Upper lobe of right lung (tissue), 1 donor: ENCODE results near the gene CDX2. TPM values are rescaled to one million over a fixed set of nuclear protein-coding genes. Genes with fewer than 3 reads are reported as not detected.

Source experiments
- ATAC-seq: fragments of 200-7000 bp; cut with Tn5 transposase; one replicate; pipeline ENCODE4 v1.9.1; 2020; ENCODE audit warnings: mild to moderate bottlenecking, moderate library complexity
- DNase-seq: peaks from one replicate; pipeline ENCODE4 v3.0.0-alpha.2; 2020
- H3K27ac ChIP-seq: fragments of 200-600 bp; one replicate; pipeline ENCODE4 v1.8.0; 2022
- H3K27me3 ChIP-seq: fragments of 200-600 bp; one replicate; pipeline ENCODE4 v1.8.0; 2022; ENCODE audit warnings: mild to moderate bottlenecking
- H3K36me3 ChIP-seq: fragments of 200-600 bp; one replicate; pipeline ENCODE4 v1.8.0; 2022
- H3K4me1 ChIP-seq: fragments of 200-600 bp; one replicate; pipeline ENCODE4 v1.8.0; 2022
- H3K4me3 ChIP-seq: fragments of 200-600 bp; one replicate; pipeline ENCODE4 v1.8.0; 2022; ENCODE audit warnings: mild to moderate bottlenecking
- H3K9me3 ChIP-seq: fragments of 200-600 bp; one replicate; pipeline ENCODE4 v1.8.0; 2022
- CTCF ChIP-seq: fragments of 200-600 bp; IDR thresholded peaks from one replicate; pipeline ENCODE4 v1.8.0; 2022; ENCODE audit warnings: antibody characterized with exemption
- intact Hi-C: fragments of 100-400 bp; cut with DNase I; formaldehyde crosslinking; loops from one replicate; pipeline ENCODE4 v1.11.0; 2022
- long read RNA-seq: library from polyadenylated mRNA; unstranded; transcript quantifications from one replicate; pipeline ENCODE4 v2.0.0, GENCODE V29; 2021
- total RNA-seq: library from RNA; stranded (reverse); fragmentation: NEBNext Ultra II Directional; extraction: Animal tissue kit (Norgen Biotek cat#: 25700); gene quantifications from one replicate; pipeline ENCODE4 v1.2.1, GENCODE V29; 2021
- donor health status: DM: no; HTN: yes; CAD: no; lungs with severe emphysema.

The CDX2 gene
- not detected for total RNA-seq
- long read RNA-seq, result 0 reads

- H3K4me1 ChIP-seq, result peaks cover 4% of the 10 kb centered on the region
- DNase-seq, result no peak
- no peaks in the 10 kb centered on the region for H3K36me3 ChIP-seq
- H3K27ac ChIP-seq, result no peak within 1 kb of the TSS
- no peak for ATAC-seq
- no peaks in the 10 kb centered on the region for H3K9me3 ChIP-seq
- intact Hi-C loops, result no loop called here
- TF ChIP-seq CTCF, result no peak
- no peak within 1 kb of the TSS for H3K4me3 ChIP-seq
- H3K27me3 ChIP-seq, result peaks cover 97% of the 10 kb centered on the region
Measured at GRCh38 chr13:27969082-27969865, at the start of gene CDX2. Gene CDX2, minus strand, starts transcription at chr13:27969315. Its CDS starts 309 bp downstream, at chr13:27969006.

- TF ChIP-seq CTCF, result no peak
- Histone ChIP-seq H3K27me3 (peaks cover 11% of the 10 kb centered on the region), H3K4me1 (no peaks in the 10 kb centered on the region), H3K27ac (no peak overlapping the region), H3K36me3 (no peaks in the 10 kb centered on the region), H3K9me3 (no peaks in the 10 kb centered on the region), H3K4me3 (no peak overlapping the region)
- DNase-seq (no peak), ATAC-seq (no peak)
- intact Hi-C loops, result no loop called here
Measured at GRCh38 chr13:28014301-28014700, 45.2 kb upstream of the CDX2 start.

GRCh38 chr13:28013482-28013881 is 44.4 kb upstream of the CDX2 start:
- Histone ChIP-seq H3K27ac (no peak overlapping the region), H3K36me3 (no peaks in the 10 kb centered on the region), H3K9me3 (no peaks in the 10 kb centered on the region), H3K27me3 (peaks cover 11% of the 10 kb centered on the region), H3K4me1 (no peaks in the 10 kb centered on the region), H3K4me3 (no peak overlapping the region)
- ATAC-seq, result no peak
- no peak for DNase-seq
- intact Hi-C loops, result no loop called here
- TF ChIP-seq CTCF, result no peak

GRCh38 chr13:28012896-28013295 is 43.8 kb upstream of the CDX2 start:
- TF ChIP-seq CTCF, result no peak
- Histone ChIP-seq H3K27ac (no peak overlapping the region), H3K36me3 (no peaks in the 10 kb centered on the region), H3K9me3 (no peaks in the 10 kb centered on the region), H3K27me3 (peaks cover 11% of the 10 kb centered on the region), H3K4me3 (no peak overlapping the region), H3K4me1 (no peaks in the 10 kb centered on the region)
- ATAC-seq, result no peak
- intact Hi-C loops, result no loop called here
- no peak for DNase-seq

GRCh38 chr13:28012383-28012782 is 43.3 kb upstream of the CDX2 start:
- ATAC-seq (no peak), DNase-seq (no peak)
- H3K9me3 ChIP-seq, result no peaks in the 10 kb centered on the region
- no peaks in the 10 kb centered on the region for H3K4me1 ChIP-seq
- H3K4me3 ChIP-seq, result no peak overlapping the region
- TF ChIP-seq CTCF, result no peak
- peaks cover 11% of the 10 kb centered on the region for H3K27me3 ChIP-seq
- intact Hi-C loops, result no loop called here
- H3K36me3 ChIP-seq, result no peaks in the 10 kb centered on the region
- H3K27ac ChIP-seq, result no peak overlapping the region
